Mesodermal cell (in vitro differentiated cells): ENCODE data around the gene SRGAP1.
"Not testable (repeated sequence)": the region's sequence is repeated elsewhere in the genome, so short reads cannot be mapped to it uniquely, and the experiment has no call there.

ENCODE experiments used
- H3K27ac ChIP-seq: 2 replicates; pipeline ENCODE4 v1.7.0; 2013; ENCODE audit warnings: mild to moderate bottlenecking, low read depth, low read length, moderate library complexity; ENCODE audit not compliant: severe bottlenecking
- H3K36me3 ChIP-seq: 2 replicates; pipeline ENCODE4 v1.7.1; 2013; ENCODE audit warnings: mild to moderate bottlenecking, low read length, moderate library complexity; ENCODE audit not compliant: control insufficient read depth, insufficient read depth
- H3K4me1 ChIP-seq: one replicate; pipeline ENCODE4 v1.7.1; 2013; ENCODE audit warnings: mild to moderate bottlenecking, low read length; ENCODE audit not compliant: insufficient read depth, control insufficient read depth, poor library complexity, severe bottlenecking
- H3K4me3 ChIP-seq: 2 replicates; pipeline ENCODE4 v1.7.0; 2013; ENCODE audit warnings: low read length, control low read depth, mild to moderate bottlenecking; ENCODE audit not compliant: insufficient read depth, poor library complexity, severe bottlenecking; ENCODE audit errors: extremely low read depth
- H3K9me3 ChIP-seq: 2 replicates; pipeline ENCODE4 v1.7.1; 2013; ENCODE audit warnings: mild to moderate bottlenecking, low read length, moderate library complexity; ENCODE audit not compliant: control insufficient read depth
- WGBS, 2 experiments: methylation state at CpG; one replicate each; pipeline ENCODE4 v1.1.5; 2013; ENCODE audit warnings: missing lambda C conversion rate in 2 of 2; ENCODE audit not compliant: insufficient coverage in 2 of 2; 5-methylcytosine and 5-hydroxymethylcytosine counted together

Gene SRGAP1

GRCh38 chr12:64195841-64196240, 351.3 kb downstream of the SRGAP1 start:
- not testable (repeated sequence) for H3K9me3 ChIP-seq, H3K36me3 ChIP-seq, H3K4me3 ChIP-seq, H3K4me1 ChIP-seq, H3K27ac ChIP-seq
- WGBS, 2 experiments: 60% methylated on average over 1 of the region's 15 CpGs; no CpG with 5 or more reads in 1 of the 2 experiments

GRCh38 chr12:64203036-64203435, 358.5 kb downstream of the SRGAP1 start:
- 86 to 89% methylated on average over 3 to 5 of the region's 5 CpGs for WGBS, 2 experiments
- no peaks in the 10 kb centered on the region for H3K36me3 ChIP-seq

GRCh38 chr12:64203775-64204174, 359.3 kb downstream of the SRGAP1 start:
- Histone ChIP-seq H3K4me1 (no peaks in the 10 kb centered on the region), H3K36me3 (no peaks in the 10 kb centered on the region), H3K9me3 (no peaks in the 10 kb centered on the region), H3K27ac (no peak overlapping the region), H3K4me3 (no peak overlapping the region)
- WGBS, 2 experiments: 46 to 76% methylated on average over 4 of the region's 7 CpGs

More at GRCh38 chr12:64203036-64203435, 358.5 kb downstream of the SRGAP1 start:
- H3K27ac ChIP-seq: no peak overlapping the region
- no peaks in the 10 kb centered on the region for H3K4me1 ChIP-seq
- no peak overlapping the region for H3K4me3 ChIP-seq
- no peaks in the 10 kb centered on the region for H3K9me3 ChIP-seq

- WGBS, 2 experiments: no CpG with 5 or more reads among the region's 2 CpGs
- Histone ChIP-seq H3K27ac (no peak overlapping the region), H3K9me3 (no peaks in the 10 kb centered on the region), H3K4me3 (no peak overlapping the region), H3K4me1 (no peaks in the 10 kb centered on the region), H3K36me3 (no peaks in the 10 kb centered on the region)
Observed at GRCh38 chr12:64205542-64205941, 361.0 kb downstream of the SRGAP1 start.

- H3K9me3 ChIP-seq: no peaks in the 10 kb centered on the region
- no peaks in the 10 kb centered on the region for H3K4me1 ChIP-seq
- 93 to 100% methylated on average over 2 of the region's 2 CpGs for WGBS, 2 experiments
- H3K27ac ChIP-seq: no peak overlapping the region
- peaks cover 4% of the 10 kb centered on the region for H3K36me3 ChIP-seq
- no peak overlapping the region for H3K4me3 ChIP-seq
Observed at GRCh38 chr12:64207453-64207852, 363.0 kb downstream of the SRGAP1 start.
